ENCODE measurements around the gene DUSP2.

Gene DUSP2

GRCh38 chr2:96131152-96131812, 14.0 kb downstream of the DUSP2 start:
- DNase-seq = no peak

GRCh38 chr2:96130483-96130882, 14.8 kb downstream of the DUSP2 start:
- no peak for DNase-seq

- no peak for DNase-seq
Measured at GRCh38 chr2:96129528-96130120, 15.6 kb downstream of the DUSP2 start.

- no peak for DNase-seq
Measured at GRCh38 chr2:96128456-96128855, 16.8 kb downstream of the DUSP2 start.

- no peak for DNase-seq
Measured at GRCh38 chr2:96124406-96125265, 20.6 kb downstream of the DUSP2 start.

- DNase-seq = no peak
Measured at GRCh38 chr2:96123936-96124335, 21.3 kb downstream of the DUSP2 start.

GRCh38 chr2:96123290-96123689, 21.9 kb downstream of the DUSP2 start:
- DNase-seq = no peak

GRCh38 chr2:96122391-96122790, 22.8 kb downstream of the DUSP2 start:
- no peak for DNase-seq

GRCh38 chr2:96121414-96121813, 23.8 kb downstream of the DUSP2 start:
- DNase-seq = no peak

- no peak for DNase-seq
Measured at GRCh38 chr2:96120991-96121390, 24.2 kb downstream of the DUSP2 start.

GRCh38 chr2:96120091-96120720, 25.0 kb downstream of the DUSP2 start:
- DNase-seq = no peak

GRCh38 chr2:96119389-96119751, 25.9 kb downstream of the DUSP2 start:
- no peak for DNase-seq

- no peak for DNase-seq
Measured at GRCh38 chr2:96118698-96119388, 26.4 kb downstream of the DUSP2 start.

GRCh38 chr2:96117701-96118588, 27.3 kb downstream of the DUSP2 start:
- no peak for DNase-seq

- no peak for DNase-seq
Measured at GRCh38 chr2:96116879-96117533, 28.2 kb downstream of the DUSP2 start.

GRCh38 chr2:96116424-96116878, 28.8 kb downstream of the DUSP2 start, which contains the start of gene ADRA2B:
ADRA2B (minus strand) TSS chr2:96116571; CDS start chr2:96116149, 422 bp downstream.
- no peak for DNase-seq

GRCh38 chr2:96115631-96116423, 29.4 kb downstream of the DUSP2 start:
- no peak for DNase-seq

GRCh38 chr2:96114903-96115581, 30.2 kb downstream of the DUSP2 start:
- no peak for DNase-seq

GRCh38 chr2:96114546-96114902, 30.7 kb downstream of the DUSP2 start:
- DNase-seq = no peak

GRCh38 chr2:96113951-96114350, 31.3 kb downstream of the DUSP2 start:
- DNase-seq = no peak

Measured in HCEC 1CT (cell line).